ENCODE measurements around the gene HDLBP.

Gene HDLBP

GRCh38 chr2:241357531-241357930, 42.1 kb upstream of the HDLBP start:
- H3K36me3 ChIP-seq (replicated peaks): peaks cover 18% of the 10 kb centered on the region
- H3K27ac ChIP-seq: no peak overlapping the region
- H3K4me3 ChIP-seq (ENCODE audit: low read depth, low read length): peak overlapping the region; percentile 87
- in situ Hi-C loops (cut with HindIII; ENCODE audit: low pct_ligation_motif_present, low sequenced_read_pairs): no loop called here
- no peak for DNase-seq
- TF ChIP-seq, protein P1, sequence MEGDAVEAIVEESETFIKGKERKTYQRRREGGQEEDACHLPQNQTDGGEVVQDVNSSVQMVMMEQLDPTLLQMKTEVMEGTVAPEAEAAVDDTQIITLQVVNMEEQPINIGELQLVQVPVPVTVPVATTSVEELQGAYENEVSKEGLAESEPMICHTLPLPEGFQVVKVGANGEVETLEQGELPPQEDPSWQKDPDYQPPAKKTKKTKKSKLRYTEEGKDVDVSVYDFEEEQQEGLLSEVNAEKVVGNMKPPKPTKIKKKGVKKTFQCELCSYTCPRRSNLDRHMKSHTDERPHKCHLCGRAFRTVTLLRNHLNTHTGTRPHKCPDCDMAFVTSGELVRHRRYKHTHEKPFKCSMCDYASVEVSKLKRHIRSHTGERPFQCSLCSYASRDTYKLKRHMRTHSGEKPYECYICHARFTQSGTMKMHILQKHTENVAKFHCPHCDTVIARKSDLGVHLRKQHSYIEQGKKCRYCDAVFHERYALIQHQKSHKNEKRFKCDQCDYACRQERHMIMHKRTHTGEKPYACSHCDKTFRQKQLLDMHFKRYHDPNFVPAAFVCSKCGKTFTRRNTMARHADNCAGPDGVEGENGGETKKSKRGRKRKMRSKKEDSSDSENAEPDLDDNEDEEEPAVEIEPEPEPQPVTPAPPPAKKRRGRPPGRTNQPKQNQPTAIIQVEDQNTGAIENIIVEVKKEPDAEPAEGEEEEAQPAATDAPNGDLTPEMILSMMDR (IDR thresholded peaks at IDR 0.05; ENCODE audit: low read depth, low read length, missing control alignments): no peak
- H3K27me3 ChIP-seq (replicated peaks): no peaks in the 10 kb centered on the region

DNA sequence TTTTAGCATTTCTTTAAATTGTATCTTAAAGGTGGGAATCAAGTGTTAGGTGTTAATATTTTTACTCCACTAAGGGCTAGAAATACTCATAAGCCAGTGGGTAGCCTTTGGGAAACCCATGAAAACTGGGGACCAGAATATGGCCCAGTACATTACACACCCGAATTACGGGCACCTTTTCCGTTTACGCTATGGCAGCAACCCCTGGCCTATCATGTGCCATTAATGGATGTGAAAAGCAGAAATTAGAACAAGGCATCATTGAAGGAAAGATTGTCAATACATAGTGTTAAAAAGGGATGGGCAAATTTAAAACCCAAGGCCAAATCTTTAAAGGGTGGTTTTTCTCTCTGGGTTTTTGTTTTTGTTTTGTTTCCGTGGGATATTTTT, 41.4 kb upstream of the HDLBP start:
- no peak for DNase-seq
- Histone ChIP-seq H3K27ac (no peak overlapping the region), H3K27me3 (replicated peaks) (no peaks in the 10 kb centered on the region), H3K36me3 (replicated peaks) (peaks cover 24% of the 10 kb centered on the region), H3K4me3 (ENCODE audit: low read depth, low read length) (peak overlapping the region; percentile 87)
- in situ Hi-C loops (cut with HindIII; ENCODE audit: low pct_ligation_motif_present, low sequenced_read_pairs): no loop called here
- TF ChIP-seq, protein P1 (IDR thresholded peaks at IDR 0.05; ENCODE audit: low read depth, low read length, missing control alignments): no peak

GRCh38 chr2:241355983-241356870, 40.8 kb upstream of the HDLBP start, which contains the start of gene FARP2:
Gene FARP2, plus strand, starts transcription at chr2:241356285. Its CDS starts 16,823 bp downstream, at chr2:241373108.
- H3K27me3 ChIP-seq (replicated peaks): no peaks in the 10 kb centered on the region
- TF ChIP-seq, protein P1 (IDR thresholded peaks at IDR 0.05; ENCODE audit: low read depth, low read length, missing control alignments): no peak
- H3K27ac ChIP-seq: peak within 1 kb of the TSS; percentile 59
- in situ Hi-C loops (cut with HindIII; ENCODE audit: low pct_ligation_motif_present, low sequenced_read_pairs): no loop called here
- peaks cover 31% of the 10 kb centered on the region for H3K36me3 ChIP-seq (replicated peaks)
- peak within 1 kb of the TSS; percentile 87 for H3K4me3 ChIP-seq (ENCODE audit: low read depth, low read length)
- DNase-seq: peak; percentile 98

GRCh38 chr2:241354668-241355658, 39.5 kb upstream of the HDLBP start:
- in situ Hi-C loops (cut with HindIII; ENCODE audit: low pct_ligation_motif_present, low sequenced_read_pairs): no loop called here
- Histone ChIP-seq H3K27ac (no peak overlapping the region), H3K27me3 (replicated peaks) (no peaks in the 10 kb centered on the region), H3K4me3 (ENCODE audit: low read depth, low read length) (peak overlapping the region; percentile 35), H3K36me3 (replicated peaks) (peaks cover 41% of the 10 kb centered on the region)
- DNase-seq: peak; percentile 65
- TF ChIP-seq, protein P1 (IDR thresholded peaks at IDR 0.05; ENCODE audit: low read depth, low read length, missing control alignments): no peak

GRCh38 chr2:241352227-241352626, 36.8 kb upstream of the HDLBP start:
- Histone ChIP-seq H3K4me3 (ENCODE audit: low read depth, low read length) (no peak overlapping the region), H3K27ac (no peak overlapping the region), H3K27me3 (replicated peaks) (no peaks in the 10 kb centered on the region), H3K36me3 (replicated peaks) (peaks cover 65% of the 10 kb centered on the region)
- TF ChIP-seq, protein P1 (IDR thresholded peaks at IDR 0.05; ENCODE audit: low read depth, low read length, missing control alignments): no peak
- DNase-seq: no peak
- in situ Hi-C loops (cut with HindIII; ENCODE audit: low pct_ligation_motif_present, low sequenced_read_pairs): no loop called here

Measured in brain microvascular endothelial cell (primary cell).